Activated naive CD4-positive, alpha-beta T cell treated with Interleukin-2 at 50 U/mL for 16 hours (primary cell): ENCODE measurements around the gene ROBO1.

Experiments
- DNase-seq: peaks from one replicate; pipeline ENCODE4 v3.0.0-alpha.2; 2020

Gene ROBO1

GRCh38 chr3:78951342-78951945, 816.4 kb downstream of the ROBO1 start:
- no peak for DNase-seq

GRCh38 chr3:78941587-78941986, 826.2 kb downstream of the ROBO1 start:
- no peak for DNase-seq

GRCh38 chr3:78940626-78941025, 827.2 kb downstream of the ROBO1 start:
- DNase-seq: no peak

- DNase-seq: no peak
Measured at GRCh38 chr3:78940128-78940527, 827.7 kb downstream of the ROBO1 start.

- no peak for DNase-seq
Measured at GRCh38 chr3:78937475-78937874, 830.3 kb downstream of the ROBO1 start.

- no peak for DNase-seq
Measured at GRCh38 chr3:78927759-78928158, 840.0 kb downstream of the ROBO1 start.

- DNase-seq: no peak
Measured at GRCh38 chr3:78926523-78926922, 841.3 kb downstream of the ROBO1 start.

GRCh38 chr3:78924711-78925110, 843.1 kb downstream of the ROBO1 start:
- no peak for DNase-seq

- no peak for DNase-seq
Measured at GRCh38 chr3:78919021-78919755, 848.6 kb downstream of the ROBO1 start.

GRCh38 chr3:78918361-78919020, 849.3 kb downstream of the ROBO1 start:
- no peak for DNase-seq

- DNase-seq: no peak
Measured at GRCh38 chr3:78917536-78917935, 850.3 kb downstream of the ROBO1 start.

GRCh38 chr3:78913711-78914110, 854.1 kb downstream of the ROBO1 start:
- no peak for DNase-seq

GRCh38 chr3:78912687-78913086, 855.1 kb downstream of the ROBO1 start:
- no peak for DNase-seq

- no peak for DNase-seq
Measured at GRCh38 chr3:78912259-78912658, 855.5 kb downstream of the ROBO1 start.

- no peak for DNase-seq
Measured at GRCh38 chr3:78911394-78911793, 856.4 kb downstream of the ROBO1 start.

GRCh38 chr3:78908236-78908635, 859.6 kb downstream of the ROBO1 start:
- DNase-seq: no peak

GRCh38 chr3:78907367-78907766, 860.4 kb downstream of the ROBO1 start:
- DNase-seq: no peak

GRCh38 chr3:78906930-78907329, 860.9 kb downstream of the ROBO1 start:
- DNase-seq: no peak

GRCh38 chr3:78906245-78906644, 861.6 kb downstream of the ROBO1 start:
- DNase-seq: no peak

GRCh38 chr3:78905700-78906099, 862.1 kb downstream of the ROBO1 start:
- DNase-seq: no peak

GRCh38 chr3:78901544-78901943, 866.3 kb downstream of the ROBO1 start:
- DNase-seq: no peak

GRCh38 chr3:78900880-78901279, 866.9 kb downstream of the ROBO1 start:
- DNase-seq: no peak

GRCh38 chr3:78900426-78900825, 867.4 kb downstream of the ROBO1 start:
- DNase-seq: no peak

- no peak for DNase-seq
Measured at GRCh38 chr3:78895528-78895927, 872.3 kb downstream of the ROBO1 start.
